Mammary epithelial cell (primary cell): Measurements from ENCODE around the gene EFCAB6.

Source experiments
- CTCF ChIP-seq, 2 donors: IDR thresholded peaks in 1 of 2; conservative IDR thresholded peaks in 1 of 2; 2 replicates each; pipeline ENCODE4 v1.5.1; 2011 to 2012; ENCODE audit warnings: inconsistent platforms in 2 of 2, low read length in 2 of 2, mild to moderate bottlenecking in 2 of 2, control low read depth in 1 of 2, low read depth in 1 of 2; ENCODE audit not compliant: insufficient read depth in 1 of 2; ENCODE audit errors: extremely low read depth in 1 of 2
- EZH2 ChIP-seq: IDR thresholded peaks from 2 replicates; pipeline ENCODE4 v1.6.1; 2012; ENCODE audit warnings: low read length, inconsistent platforms, borderline replicate concordance

GRCh38 chr22:43574738-43575137, 237.4 kb downstream of the EFCAB6 start:
- TF ChIP-seq CTCF (conservative IDR thresholded peaks at IDR 0.05 in 1 of 2, IDR thresholded peaks at IDR 0.05 in 1 of 2; ENCODE audit: extremely low read depth in 1 of 2, insufficient read depth in 1 of 2, low read depth in 1 of 2, low read length in 2 of 2) (no peak), EZH2 (no peak)
